Measurements from ENCODE around the gene PPIB.
A peak's percentile ranks its signal among the peaks of the same experiment; 100 is the strongest.

PPIB gene

GRCh38 chr15:64157599-64158125 is 5.2 kb downstream of the PPIB start:
- no peak for DNase-seq

- no peak for DNase-seq
These were observed 6.0 kb downstream of the PPIB start for GRCh38 chr15:64156652-64157331.

- no peak for DNase-seq
These were observed 6.8 kb downstream of the PPIB start for GRCh38 chr15:64155802-64156651.

GRCh38 chr15:64153480-64154367 is 9.1 kb downstream of the PPIB start:
- DNase-seq, result peak; percentile 81

- DNase-seq, result no peak
These were observed 10.1 kb downstream of the PPIB start for GRCh38 chr15:64152507-64153387.

- no peak for DNase-seq
These were observed 10.9 kb downstream of the PPIB start, which contains the start of gene SNX22 for GRCh38 chr15:64151727-64152506. Gene SNX22 (plus strand): TSS chr15:64151731. CDS start chr15:64151776, 45 bp downstream.

- no peak for DNase-seq
These were observed 12.8 kb downstream of the PPIB start for GRCh38 chr15:64149893-64150578.

- no peak for DNase-seq
These were observed 13.4 kb downstream of the PPIB start for GRCh38 chr15:64149424-64149823.

- no peak for DNase-seq
These were observed 14.2 kb downstream of the PPIB start for GRCh38 chr15:64148581-64148980.

GRCh38 chr15:64148168-64148567 is 14.7 kb downstream of the PPIB start:
- DNase-seq, result no peak

GRCh38 chr15:64146885-64147681 is 15.7 kb downstream of the PPIB start:
- no peak for DNase-seq

- DNase-seq, result no peak
These were observed 16.3 kb downstream of the PPIB start for GRCh38 chr15:64146520-64146884.

GRCh38 chr15:64146041-64146440 is 16.8 kb downstream of the PPIB start:
- DNase-seq, result no peak

GRCh38 chr15:64144565-64145281 is 18.1 kb downstream of the PPIB start:
- DNase-seq, result no peak

GRCh38 chr15:64144192-64144564 is 18.6 kb downstream of the PPIB start:
- DNase-seq, result no peak

- DNase-seq, result no peak
These were observed 19.5 kb downstream of the PPIB start for GRCh38 chr15:64143276-64143675.

- DNase-seq, result no peak
These were observed 20.9 kb downstream of the PPIB start for GRCh38 chr15:64141798-64142512.

- no peak for DNase-seq
These were observed 24.4 kb downstream of the PPIB start for GRCh38 chr15:64138331-64138941.
